GM23338 (cell line): ENCODE measurements around the gene GLMN.

Source experiments
- POLR2AphosphoS5 ChIP-seq: IDR thresholded peaks from 2 replicates; pipeline ENCODE4 v1.6.1; 2016; ENCODE audit warnings: antibody characterized with exemption, low read depth
- STAT1 ChIP-seq: IDR thresholded peaks from one replicate; pipeline ENCODE4 v1.6.1; 2016; ENCODE audit warnings: antibody characterized with exemption; ENCODE audit not compliant: unreplicated experiment
- TF ChIP-seq, protein P1 (sequence below), 2 experiments: fragments of 200-600 bp in 1 of 2; sonication (generic) in 1 of 2; conservative IDR thresholded peaks; 2 replicates each; pipeline versions ENCODE4 v1.5.1 to v1.6.1; 2016 to 2017; ENCODE audit warnings: antibody characterized with exemption in 2 of 2, low read depth in 2 of 2, mild to moderate bottlenecking in 2 of 2, moderate library complexity in 1 of 2
- TF ChIP-seq, protein P2 (sequence below): IDR thresholded peaks from one replicate; pipeline ENCODE4 v1.6.1; 2018; ENCODE audit warnings: antibody characterized with exemption; ENCODE audit not compliant: unreplicated experiment

DNA sequence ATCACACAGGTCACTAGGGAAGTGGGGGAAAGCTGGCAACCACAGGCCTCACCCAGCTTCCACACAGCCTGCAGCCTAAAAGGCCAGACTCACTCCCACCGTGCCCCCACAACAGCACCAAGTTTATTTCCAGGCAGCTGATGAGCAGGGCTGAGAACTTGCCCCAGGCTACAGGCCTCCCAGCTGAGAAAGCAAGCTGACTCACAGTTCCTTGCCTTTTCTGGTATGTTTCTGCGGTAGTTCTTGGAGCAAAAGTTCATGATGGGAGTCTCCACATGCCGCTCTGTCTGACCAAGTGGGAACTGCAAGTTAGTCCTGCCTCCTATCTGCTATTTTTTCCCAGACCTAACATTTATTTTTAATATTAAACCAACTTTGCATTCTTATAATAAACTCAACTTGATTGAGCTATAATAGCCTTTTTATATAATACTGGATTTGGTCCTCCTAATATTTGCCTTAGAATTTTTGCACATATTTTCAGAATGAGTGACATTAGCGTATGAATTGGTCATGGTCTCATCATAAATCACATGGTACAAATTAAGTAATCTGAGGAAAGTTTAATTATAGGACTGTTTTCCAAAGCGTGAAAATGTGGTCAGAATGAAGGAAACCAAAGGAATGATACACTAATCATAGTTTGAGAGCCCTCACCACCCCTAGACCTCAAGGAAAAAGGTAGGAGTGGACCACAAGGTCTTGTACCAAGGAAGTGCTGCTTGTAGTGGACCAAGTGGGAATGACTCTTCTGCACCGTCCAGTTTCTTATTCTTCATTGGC is 30.8 kb upstream of the GLMN start:
- TF ChIP-seq, protein P1, sequence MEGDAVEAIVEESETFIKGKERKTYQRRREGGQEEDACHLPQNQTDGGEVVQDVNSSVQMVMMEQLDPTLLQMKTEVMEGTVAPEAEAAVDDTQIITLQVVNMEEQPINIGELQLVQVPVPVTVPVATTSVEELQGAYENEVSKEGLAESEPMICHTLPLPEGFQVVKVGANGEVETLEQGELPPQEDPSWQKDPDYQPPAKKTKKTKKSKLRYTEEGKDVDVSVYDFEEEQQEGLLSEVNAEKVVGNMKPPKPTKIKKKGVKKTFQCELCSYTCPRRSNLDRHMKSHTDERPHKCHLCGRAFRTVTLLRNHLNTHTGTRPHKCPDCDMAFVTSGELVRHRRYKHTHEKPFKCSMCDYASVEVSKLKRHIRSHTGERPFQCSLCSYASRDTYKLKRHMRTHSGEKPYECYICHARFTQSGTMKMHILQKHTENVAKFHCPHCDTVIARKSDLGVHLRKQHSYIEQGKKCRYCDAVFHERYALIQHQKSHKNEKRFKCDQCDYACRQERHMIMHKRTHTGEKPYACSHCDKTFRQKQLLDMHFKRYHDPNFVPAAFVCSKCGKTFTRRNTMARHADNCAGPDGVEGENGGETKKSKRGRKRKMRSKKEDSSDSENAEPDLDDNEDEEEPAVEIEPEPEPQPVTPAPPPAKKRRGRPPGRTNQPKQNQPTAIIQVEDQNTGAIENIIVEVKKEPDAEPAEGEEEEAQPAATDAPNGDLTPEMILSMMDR (conservative IDR thresholded peaks at IDR 0.05; ENCODE audit: low read depth in 2 of 2): no peak
- TF ChIP-seq STAT1: no peak
- TF ChIP-seq, protein P2, sequence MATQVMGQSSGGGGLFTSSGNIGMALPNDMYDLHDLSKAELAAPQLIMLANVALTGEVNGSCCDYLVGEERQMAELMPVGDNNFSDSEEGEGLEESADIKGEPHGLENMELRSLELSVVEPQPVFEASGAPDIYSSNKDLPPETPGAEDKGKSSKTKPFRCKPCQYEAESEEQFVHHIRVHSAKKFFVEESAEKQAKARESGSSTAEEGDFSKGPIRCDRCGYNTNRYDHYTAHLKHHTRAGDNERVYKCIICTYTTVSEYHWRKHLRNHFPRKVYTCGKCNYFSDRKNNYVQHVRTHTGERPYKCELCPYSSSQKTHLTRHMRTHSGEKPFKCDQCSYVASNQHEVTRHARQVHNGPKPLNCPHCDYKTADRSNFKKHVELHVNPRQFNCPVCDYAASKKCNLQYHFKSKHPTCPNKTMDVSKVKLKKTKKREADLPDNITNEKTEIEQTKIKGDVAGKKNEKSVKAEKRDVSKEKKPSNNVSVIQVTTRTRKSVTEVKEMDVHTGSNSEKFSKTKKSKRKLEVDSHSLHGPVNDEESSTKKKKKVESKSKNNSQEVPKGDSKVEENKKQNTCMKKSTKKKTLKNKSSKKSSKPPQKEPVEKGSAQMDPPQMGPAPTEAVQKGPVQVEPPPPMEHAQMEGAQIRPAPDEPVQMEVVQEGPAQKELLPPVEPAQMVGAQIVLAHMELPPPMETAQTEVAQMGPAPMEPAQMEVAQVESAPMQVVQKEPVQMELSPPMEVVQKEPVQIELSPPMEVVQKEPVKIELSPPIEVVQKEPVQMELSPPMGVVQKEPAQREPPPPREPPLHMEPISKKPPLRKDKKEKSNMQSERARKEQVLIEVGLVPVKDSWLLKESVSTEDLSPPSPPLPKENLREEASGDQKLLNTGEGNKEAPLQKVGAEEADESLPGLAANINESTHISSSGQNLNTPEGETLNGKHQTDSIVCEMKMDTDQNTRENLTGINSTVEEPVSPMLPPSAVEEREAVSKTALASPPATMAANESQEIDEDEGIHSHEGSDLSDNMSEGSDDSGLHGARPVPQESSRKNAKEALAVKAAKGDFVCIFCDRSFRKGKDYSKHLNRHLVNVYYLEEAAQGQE: no peak
- no peak for TF ChIP-seq POLR2AphosphoS5
